Activated CD4-positive, alpha-beta T cell treated with anti-CD3 and anti-CD28 coated beads, Interleukin-2, amount 50 U/mL, for 1 hour (primary cell): ENCODE data around the gene CAV2.

ENCODE experiments used
- DNase-seq: peaks from one replicate; pipeline ENCODE4 v3.0.0-alpha.2; 2020

Gene CAV2

GRCh38 chr7:116525298-116525912 lies 25.9 kb downstream of the CAV2 start:
- DNase-seq, result peak; percentile 19

GRCh38 chr7:116525913-116526861 lies 26.6 kb downstream of the CAV2 start:
- peak; percentile 53 for DNase-seq

DNA sequence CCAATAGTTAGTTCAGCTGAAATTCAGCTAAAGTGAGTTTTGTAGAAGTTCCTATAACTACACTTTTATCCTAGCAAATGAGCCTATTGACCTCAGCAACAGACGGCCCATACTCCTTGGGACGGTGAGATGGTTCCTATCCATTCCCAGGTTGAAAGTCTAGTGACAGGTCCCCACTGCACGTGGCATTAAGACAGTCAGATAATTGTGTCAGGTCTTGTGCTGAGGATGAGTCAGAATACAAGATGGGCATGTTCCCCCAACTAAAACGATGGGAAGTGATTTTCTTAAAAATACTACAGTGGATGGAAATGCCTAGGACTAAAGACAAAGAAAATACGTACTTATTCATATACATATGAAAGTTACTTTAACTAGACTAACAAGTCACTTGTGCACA lies 27.4 kb downstream of the CAV2 start:
- DNase-seq, result no peak

DNA sequence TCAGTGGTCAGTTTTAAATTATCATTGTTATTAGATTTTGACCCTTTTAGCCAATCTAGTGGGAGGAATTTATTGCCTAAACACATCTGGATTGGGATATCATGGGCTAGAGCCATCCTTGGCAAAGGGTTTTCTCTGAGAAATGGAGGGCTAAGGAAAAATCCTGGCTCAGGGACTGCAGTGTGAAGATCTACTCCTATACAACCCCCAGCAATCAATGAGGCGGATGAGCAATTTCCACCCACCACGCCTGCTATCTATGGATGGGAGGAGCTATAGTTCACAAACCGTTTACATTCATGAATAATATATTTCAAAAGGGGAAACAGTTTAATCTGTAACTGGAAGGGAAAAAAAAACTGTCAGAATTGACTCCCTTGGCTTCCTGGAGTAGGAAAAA lies 28.0 kb downstream of the CAV2 start:
- no peak for DNase-seq

- DNase-seq, result no peak
These were observed 28.7 kb downstream of the CAV2 start for GRCh38 chr7:116528008-116528789.

GRCh38 chr7:116529250-116529649 lies 29.7 kb downstream of the CAV2 start:
- no peak for DNase-seq

DNA sequence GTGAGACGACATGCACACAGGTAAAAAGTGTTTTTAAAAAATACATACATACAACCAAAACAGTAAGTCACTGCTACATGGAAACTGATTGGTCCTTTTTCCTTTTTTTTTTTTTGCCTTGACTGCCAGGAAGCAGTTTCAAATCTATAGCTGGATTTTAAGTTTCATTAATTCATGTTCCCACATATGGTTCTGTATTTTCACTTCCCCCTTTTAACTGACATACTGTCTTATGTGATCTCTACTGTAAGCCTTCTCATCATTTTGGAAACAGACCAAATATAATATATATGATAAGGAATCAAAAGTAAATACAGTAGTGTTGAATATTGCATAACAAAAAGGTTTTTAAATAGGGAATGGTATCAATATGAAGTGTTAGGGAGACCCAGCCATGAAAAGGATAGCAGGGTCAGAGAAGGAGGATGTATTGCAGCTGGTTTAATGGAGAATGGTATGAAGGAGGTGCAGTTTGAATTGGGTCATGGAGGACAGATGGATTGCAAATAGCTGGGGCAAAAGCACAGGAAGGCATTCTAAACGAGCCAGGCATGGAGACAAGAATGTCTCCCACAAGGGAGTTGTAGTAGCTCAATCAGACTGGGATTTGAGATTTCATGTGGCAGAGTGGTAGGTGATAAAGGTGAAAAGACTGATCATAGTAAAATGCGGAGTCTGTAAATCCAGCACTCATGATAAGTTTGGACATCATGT lies 30.7 kb downstream of the CAV2 start:
- DNase-seq, result no peak

DNA sequence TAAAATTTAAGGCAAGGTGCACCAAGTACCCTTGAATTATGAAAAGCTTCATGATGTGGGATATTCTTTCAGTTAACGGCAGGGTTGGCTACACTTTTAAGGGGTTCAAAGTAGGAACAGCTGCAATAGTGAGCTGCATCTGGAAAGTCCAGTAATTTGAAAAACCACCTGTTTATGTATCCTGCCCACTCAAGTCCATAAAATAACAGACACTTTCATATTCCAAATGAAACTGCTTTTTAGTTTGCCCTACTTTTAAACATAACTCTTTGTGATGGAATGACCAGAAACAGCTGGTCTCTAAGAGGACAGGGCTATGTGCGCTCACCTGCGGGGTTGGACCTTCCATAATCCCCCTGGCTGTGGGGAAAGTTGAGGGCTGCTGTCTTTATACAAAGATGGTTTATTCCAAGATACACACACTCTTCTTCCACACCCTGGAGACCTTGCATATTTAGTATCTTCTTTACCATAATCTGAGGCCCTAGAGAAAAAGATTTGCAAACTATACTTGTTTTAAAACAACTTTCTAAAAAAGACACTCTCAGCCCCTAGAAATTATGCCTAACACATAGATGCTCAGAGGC lies 32.7 kb downstream of the CAV2 start:
- DNase-seq, result no peak

DNA sequence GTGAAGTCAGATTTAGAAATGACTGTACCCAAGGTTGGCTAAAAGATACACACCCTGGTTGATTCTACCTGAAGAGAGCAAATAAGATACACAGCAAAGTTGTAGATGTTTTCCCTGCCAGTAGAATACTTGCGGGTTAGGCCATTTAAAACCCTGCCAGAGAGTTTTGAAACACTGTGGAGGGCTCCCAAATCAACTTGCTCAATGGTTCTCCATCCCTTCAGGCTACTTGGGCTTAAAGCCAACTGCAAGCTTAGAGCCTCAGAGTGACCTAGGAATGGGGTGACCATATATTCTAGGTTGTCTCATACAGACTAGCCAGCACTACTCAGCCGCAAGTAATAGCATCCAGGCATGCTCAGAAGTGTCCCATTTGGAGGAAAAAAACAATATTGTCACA lies 35.3 kb downstream of the CAV2 start:
- DNase-seq, result no peak

- DNase-seq, result no peak
These were observed 35.9 kb downstream of the CAV2 start for GRCh38 chr7:116535416-116535815.

- no peak for DNase-seq
These were observed 38.6 kb downstream of the CAV2 start for GRCh38 chr7:116538138-116538537.

- DNase-seq, result no peak
These were observed 40.3 kb downstream of the CAV2 start for GRCh38 chr7:116539879-116540278.

- DNase-seq, result no peak
These were observed 41.2 kb downstream of the CAV2 start for GRCh38 chr7:116540743-116541142.

DNA sequence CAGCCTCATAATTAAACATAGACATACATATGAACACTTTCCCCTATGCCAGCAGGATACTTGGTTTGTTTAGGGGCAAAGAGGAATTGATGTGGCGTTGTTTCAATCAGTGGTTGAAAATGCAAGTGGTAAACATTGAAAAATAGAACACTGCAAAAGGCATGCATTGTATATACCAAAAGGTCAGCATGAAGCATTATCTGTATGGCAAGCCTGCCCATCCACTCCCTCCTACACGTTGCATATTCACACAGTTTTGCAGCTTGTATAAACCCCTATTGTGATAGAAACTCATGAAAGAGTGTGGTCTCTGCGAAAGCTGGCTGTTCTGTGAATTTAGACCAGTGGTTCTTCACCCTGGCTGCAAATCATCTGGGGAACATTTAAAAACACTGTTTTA lies 42.4 kb downstream of the CAV2 start:
- DNase-seq, result no peak

DNA sequence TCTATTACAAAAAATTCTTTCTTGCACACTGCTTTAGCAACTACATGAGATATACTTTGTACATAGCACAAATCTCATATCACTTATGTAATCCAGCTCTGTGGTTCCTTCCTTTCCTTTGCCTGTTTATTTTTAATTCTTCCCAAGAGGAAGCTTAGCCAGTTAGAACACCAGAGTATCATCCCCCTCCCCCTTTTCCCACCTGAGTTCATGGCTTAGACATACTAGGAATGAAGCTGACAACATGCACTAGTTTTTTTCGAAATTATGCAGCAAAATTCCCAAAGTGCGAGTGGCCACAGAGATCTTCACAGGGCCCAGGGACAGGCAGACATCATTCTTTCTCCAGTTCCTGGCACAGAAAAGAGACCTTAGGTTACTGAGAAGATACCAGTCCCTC lies 43.1 kb downstream of the CAV2 start:
- no peak for DNase-seq

GRCh38 chr7:116543664-116544063 lies 44.1 kb downstream of the CAV2 start:
- no peak for DNase-seq

DNA sequence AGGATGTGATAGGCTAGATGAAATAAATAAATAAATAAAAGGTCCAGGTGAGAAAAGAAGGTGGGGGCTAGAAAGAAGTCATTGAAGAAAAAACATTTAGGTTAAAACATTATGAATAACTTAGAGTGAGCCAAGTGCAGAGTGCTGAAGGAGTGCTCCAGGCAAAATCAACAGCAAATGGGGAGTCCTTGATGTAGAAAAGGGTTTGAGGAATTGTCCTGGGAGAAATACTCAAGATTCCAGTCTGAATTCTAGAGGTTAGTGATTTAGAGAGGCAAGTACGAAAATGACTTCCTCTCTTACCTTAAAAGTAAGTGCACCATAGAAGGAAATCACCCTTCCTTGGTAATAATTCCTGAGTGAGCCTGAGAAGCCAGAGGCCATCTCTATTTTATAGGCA lies 44.9 kb downstream of the CAV2 start:
- no peak for DNase-seq

GRCh38 chr7:116545411-116545993 lies 46.0 kb downstream of the CAV2 start:
- DNase-seq, result no peak

- no peak for DNase-seq
These were observed 46.5 kb downstream of the CAV2 start for GRCh38 chr7:116546054-116546453.

GRCh38 chr7:116546916-116547315 lies 47.4 kb downstream of the CAV2 start:
- no peak for DNase-seq

DNA sequence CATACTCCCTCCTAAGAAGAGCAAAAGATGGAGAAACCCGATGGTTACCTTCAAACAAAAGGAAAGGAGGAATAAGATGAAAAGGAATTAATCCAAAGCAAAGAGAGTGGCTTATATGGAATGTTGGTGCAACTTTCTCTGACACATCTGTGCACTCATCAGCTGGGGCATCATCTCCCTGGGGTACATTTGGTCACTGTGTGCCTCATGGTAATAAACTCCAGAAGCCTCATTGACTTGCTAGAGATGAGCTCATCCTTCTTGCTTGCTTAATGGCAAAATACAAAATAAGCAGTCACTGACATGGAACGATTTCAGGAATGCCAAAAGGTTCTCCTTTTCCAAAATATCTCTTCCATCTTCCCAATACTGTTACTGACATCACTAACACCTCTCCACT lies 47.8 kb downstream of the CAV2 start:
- DNase-seq, result no peak

- no peak for DNase-seq
These were observed 49.0 kb downstream of the CAV2 start for GRCh38 chr7:116548506-116548905.
